ENCODE measurements around the gene NBDY.
A peak's percentile ranks its signal among the peaks of the same experiment; 100 is the strongest.

The NBDY gene

DNA sequence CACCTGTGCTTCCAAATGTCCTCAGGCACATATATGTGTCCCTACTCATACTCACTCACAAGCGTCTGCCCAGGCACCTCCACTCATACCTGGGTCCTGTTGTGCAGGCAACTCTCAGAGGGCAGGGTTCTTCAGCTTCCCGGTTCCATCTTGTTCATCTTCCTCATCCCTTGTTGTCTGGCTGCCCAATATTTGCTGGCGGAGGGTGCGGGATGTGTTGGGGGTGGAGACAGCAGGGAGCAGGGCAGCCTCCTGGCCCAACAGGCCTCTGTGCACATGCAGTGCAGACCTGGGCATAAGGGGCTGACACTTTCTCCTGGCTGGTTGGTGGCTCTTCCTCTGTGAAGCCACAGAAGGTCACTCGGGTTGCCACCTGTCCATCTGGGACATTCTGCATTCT, 32.1 kb downstream of the NBDY start:
- no peak overlapping the region for H3K27ac ChIP-seq
- TF ChIP-seq, protein P1, sequence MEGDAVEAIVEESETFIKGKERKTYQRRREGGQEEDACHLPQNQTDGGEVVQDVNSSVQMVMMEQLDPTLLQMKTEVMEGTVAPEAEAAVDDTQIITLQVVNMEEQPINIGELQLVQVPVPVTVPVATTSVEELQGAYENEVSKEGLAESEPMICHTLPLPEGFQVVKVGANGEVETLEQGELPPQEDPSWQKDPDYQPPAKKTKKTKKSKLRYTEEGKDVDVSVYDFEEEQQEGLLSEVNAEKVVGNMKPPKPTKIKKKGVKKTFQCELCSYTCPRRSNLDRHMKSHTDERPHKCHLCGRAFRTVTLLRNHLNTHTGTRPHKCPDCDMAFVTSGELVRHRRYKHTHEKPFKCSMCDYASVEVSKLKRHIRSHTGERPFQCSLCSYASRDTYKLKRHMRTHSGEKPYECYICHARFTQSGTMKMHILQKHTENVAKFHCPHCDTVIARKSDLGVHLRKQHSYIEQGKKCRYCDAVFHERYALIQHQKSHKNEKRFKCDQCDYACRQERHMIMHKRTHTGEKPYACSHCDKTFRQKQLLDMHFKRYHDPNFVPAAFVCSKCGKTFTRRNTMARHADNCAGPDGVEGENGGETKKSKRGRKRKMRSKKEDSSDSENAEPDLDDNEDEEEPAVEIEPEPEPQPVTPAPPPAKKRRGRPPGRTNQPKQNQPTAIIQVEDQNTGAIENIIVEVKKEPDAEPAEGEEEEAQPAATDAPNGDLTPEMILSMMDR (conservative IDR thresholded peaks at IDR 0.05): no peak

DNA sequence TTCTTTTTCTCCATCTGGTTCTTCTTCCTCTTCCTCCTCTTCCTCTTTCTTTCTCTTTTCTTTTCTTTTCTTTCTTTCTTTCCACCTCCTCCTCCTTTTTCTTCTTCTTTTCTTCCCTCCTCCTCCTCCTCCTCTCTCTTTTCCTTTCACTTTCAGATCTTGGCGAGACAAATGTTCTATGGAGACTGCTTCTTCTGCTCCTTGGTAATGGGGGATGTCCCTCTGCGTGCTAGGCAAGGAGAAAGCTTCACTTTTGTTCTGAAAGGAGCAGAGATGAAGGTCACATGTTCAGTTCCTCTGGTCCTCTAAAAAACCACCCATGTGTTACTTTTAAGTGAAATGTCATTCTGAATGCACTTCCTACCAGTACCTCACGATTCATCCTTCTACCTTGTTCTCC, 33.2 kb downstream of the NBDY start:
- peak overlapping the region; percentile 64 for H3K27ac ChIP-seq
- TF ChIP-seq, protein P1 (conservative IDR thresholded peaks at IDR 0.05): no peak

DNA sequence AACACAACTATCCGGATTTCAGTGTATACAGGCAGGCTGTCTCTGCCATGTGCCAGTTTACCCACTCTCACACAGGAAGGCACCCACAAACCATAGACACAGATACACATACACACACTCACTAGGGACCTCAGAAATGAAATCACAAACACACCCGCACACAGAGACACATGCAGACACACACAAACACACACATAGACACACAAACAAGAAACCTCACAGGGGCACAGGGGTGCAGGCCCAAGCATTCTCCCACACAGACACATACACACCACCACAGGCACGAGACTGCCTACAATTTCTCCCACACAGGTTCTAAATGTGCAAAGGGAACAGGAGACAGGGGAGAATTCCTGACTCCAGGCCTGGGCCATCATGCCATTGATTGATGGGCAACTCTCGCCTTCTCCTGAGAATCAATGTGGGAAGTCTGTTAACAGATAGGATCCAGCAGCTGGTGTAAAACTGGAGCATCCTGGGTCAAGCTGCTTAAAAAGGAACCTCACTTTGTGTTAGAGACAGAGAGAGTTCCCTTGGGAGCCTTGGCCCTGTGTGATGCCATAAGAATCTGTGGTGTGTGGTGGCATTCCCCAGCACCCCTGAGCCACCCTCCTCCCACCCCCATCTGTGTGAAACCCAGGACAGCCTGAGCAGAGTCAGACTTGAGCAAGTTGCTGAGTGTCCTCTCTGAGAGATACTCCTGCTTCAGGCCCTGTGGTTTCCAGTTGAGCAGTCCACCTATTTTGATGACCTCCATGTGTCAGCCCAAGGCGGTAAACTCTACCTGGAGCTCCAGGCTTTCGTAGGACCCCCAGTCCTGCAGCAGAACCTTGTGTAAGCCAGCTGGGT, 33.9 kb downstream of the NBDY start:
- TF ChIP-seq, protein P1 (conservative IDR thresholded peaks at IDR 0.05): no peak
- H3K27ac ChIP-seq: peak overlapping the region; percentile 64

DNA sequence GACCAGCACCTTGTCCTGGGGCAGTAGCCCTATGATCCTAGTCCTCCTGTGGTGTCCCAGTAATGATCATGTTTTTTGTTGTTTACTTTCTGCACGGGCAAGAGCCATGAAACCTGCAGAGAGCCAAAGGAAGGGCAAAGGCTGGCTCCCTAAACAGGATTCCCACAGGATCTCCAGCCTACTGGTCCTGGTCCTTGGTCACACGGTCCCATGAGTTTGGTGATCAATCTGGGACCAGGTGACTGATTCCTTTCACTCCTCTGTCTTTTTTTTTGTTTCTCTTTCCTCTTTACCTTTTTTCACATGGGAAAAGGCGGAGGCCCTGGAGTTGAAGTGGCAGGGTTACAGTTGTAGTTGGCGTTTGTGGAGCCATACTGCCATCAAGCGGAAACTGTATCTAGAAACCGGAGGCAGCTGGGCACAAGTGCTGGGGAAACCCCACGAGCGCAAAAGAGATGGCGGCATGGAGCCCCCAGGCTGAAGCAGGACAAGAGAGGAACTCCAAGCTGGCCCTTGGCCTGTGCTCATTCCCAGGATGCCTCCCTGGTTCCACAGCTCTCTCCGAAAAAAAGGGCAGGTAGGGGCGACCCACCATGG, 34.6 kb downstream of the NBDY start:
- TF ChIP-seq, protein P1 (conservative IDR thresholded peaks at IDR 0.05): no peak
- H3K27ac ChIP-seq: peak overlapping the region; percentile 64

DNA sequence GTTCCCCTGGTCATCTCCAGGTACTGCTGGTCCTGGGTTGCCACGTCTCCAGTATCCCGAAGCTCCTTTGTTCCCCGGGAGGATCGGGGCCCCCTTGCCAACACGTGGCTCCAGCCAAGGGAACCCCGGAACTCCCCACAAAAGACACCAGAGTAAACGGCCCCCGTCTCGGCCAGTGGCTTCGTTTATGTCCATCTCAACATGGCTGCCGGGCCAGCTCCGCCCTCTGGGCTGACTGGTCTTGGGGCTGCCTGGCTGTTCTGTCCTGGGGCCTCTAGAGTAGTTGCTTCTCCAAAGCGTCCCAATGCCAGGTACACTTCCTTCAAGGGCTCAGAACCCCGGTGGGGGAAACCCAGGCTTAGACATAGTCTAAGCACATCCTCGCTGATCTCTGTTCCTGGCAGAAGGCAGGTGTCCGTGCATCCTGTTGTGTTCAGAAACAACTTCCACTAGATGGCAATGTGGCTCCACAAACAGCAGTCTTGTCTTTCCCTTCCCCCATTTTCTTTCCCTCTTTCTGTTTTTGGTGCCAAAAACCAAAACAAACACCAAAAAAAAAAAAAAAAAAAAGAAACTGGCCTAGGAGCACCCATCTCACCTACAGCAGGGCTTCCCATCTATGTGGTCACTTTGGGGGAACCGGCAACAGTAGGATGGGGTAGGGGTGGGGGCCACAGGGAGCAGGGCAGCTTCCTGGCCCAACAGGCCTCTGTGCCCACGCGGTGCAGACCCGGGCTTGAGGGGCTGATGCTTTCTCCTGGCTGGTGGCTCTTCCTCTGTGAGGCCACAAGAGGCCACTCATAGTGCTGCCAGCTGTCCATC, 35.3 kb downstream of the NBDY start:
- TF ChIP-seq, protein P1 (conservative IDR thresholded peaks at IDR 0.05): peak; percentile 67
- H3K27ac ChIP-seq: peak overlapping the region; percentile 64

DNA sequence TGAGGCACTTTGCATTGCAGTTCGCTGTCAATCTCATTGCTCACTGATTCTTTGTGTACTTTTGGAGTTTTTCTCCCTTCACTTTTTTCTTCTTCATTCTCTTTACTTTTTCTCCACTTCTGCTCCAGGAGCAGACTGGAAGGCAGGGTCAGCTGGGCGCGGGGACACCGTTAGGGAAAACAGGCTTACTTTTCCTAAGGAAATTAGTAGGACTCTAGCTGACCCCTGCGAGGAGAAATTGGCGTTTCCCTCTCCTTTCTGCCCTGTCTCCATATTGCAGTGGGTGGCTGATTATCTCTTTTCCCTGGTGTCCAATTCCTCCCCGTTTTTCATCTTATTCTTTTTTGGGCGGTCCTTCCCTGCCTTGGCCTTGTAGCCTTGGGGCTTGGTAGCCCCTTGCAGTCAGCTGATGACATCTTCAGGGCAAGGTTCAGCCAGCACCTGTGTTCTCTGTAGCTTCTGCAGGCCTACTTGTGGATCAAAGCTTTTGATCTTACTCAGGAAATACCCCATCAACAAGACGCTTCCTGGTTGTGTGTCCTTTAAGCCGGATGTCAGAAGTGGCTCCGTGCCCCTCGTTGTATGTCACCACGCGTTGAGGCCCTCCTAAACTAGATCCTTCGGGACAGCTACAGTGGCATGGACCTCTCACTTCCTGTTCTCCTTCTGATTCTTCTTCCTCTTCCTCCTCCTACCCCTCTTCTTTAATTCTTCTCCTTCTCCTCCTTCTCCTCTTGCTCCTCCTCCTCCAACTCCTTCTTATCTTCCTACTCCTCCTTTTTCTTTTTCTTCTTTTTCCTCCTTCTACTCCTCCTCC, 36.1 kb downstream of the NBDY start:
- TF ChIP-seq, protein P1 (conservative IDR thresholded peaks at IDR 0.05): peak; percentile 6; the same call in 1 of the 2 replicates
- peak overlapping the region; percentile 64 for H3K27ac ChIP-seq
